CD4-positive, alpha-beta T cell treated with Interleukin-15 for 1 hour (primary cell): ENCODE results near the gene TIGD7.

Experiments used
- DNase-seq: peaks from one replicate; pipeline ENCODE4 v3.0.0-alpha.2; 2020

TIGD7 gene, protein sequence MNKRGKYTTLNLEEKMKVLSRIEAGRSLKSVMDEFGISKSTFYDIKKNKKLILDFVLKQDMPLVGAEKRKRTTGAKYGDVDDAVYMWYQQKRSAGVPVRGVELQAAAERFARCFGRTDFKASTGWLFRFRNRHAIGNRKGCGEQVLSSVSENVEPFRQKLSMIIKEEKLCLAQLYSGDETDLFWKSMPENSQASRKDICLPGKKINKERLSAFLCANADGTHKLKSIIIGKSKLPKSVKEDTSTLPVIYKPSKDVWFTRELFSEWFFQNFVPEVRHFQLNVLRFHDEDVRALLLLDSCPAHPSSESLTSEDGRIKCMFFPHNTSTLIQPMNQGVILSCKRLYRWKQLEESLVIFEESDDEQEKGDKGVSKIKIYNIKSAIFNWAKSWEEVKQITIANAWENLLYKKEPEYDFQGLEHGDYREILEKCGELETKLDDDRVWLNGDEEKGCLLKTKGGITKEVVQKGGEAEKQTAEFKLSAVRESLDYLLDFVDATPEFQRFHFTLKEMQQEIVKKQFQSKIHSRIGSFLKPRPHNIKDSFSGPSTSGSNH

DNA sequence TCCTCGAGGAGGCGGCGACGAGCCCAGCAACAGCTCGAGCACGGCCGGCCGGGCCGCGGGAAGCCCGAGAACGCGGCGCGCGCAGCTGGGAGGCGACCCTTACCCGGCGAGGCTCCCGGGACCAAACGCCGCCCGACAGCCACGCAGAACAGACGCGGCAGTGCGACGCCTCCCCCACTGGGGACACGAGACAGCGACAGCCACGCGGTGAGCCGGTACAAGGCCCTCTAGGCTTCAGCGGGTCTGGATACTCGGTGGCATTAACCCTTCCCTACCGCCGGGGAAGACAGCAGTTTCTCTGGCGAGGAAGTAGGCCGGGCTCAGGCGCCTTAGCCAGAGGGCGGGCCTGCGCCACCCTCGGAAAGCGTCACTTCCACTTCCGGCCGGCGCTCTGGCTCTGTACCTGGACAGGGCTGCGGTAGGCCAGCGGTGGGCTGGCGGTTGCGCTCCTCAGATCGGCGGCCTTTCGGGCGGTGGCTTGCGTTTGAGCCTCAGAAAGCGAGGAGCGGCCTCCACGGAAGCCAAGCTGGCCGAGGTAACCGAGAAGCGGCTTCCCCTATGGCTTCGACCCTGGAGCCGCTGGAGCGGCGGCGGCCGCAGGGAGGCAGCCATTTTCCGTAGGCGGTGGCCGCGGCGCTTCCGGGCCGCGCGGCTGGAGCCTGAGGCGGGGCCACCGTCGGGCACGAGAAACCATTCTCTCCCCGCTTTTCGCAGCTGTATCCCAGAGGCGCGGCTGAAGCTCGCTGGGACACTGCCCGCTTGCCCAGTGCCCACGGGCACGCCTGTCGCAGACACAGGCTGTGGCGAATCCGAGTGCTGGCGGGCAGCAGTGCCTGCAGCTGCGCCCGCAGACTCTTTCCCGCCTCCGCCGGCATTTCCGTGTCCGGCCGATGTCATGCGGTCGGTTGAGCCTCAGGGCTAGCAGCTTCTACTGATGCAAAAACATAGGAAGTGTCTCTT is at the start of gene TIGD7, which contains the start of gene ZNF75A:
TSS of gene TIGD7 (minus strand) at position 322 of the 960 bp plus-strand sequence. CDS start 4,816 bp downstream, outside the sequence.
TSS of gene ZNF75A (plus strand) at position 389 of the 960 bp plus-strand sequence. CDS start 2,932 bp downstream, outside the sequence.
- peak; percentile 89 for DNase-seq

DNA sequence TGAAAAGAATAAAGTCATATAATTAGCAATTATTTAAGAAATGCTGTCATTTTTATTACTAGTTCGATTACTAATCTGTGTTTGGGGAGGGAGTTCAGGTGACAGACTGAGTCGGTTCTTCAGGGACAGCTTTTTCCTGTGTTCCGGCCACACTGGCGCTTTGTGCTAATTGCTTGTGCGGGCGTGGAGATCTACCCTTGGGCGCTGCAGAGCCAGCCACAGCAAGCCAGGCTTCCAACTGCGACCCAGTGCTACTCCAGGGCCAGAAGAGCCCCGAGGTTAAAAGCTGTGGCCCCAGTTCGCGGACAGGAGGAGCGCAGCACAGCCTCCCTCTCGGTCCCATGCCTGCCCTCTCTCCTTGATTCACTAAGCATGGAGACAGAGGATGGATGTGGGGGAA is 43.9 kb upstream of the TIGD7 start:
- DNase-seq: no peak

DNA sequence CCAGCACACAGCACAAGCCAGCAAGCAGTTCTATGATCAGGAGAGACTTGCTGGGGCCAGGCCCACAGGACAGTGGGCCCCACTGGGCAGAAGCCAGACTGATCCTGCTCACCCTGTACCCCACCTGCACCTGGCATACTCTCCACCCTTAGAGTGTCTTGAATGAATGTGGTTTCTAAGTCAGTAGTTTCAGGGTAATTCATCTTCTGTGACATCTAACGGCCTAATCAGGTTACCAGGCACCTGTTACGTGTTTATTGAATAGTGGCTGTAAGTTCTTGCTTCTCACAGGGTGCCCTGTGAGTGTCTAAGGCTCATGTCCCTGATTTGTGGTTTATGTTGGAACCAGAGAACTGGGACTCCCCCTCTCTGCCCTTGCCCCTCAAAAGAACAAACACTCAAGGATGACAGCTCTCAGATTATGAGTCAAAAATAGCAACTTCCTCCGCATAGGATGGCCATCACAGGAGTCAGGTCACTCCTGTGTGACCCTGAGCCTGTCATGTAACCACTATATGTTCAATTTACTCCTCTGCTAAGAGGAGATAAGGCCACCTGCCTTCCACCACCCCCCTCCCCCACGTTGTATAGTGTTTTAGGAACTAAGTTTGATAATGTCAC is 43.4 kb upstream of the TIGD7 start:
- no peak for DNase-seq

DNA sequence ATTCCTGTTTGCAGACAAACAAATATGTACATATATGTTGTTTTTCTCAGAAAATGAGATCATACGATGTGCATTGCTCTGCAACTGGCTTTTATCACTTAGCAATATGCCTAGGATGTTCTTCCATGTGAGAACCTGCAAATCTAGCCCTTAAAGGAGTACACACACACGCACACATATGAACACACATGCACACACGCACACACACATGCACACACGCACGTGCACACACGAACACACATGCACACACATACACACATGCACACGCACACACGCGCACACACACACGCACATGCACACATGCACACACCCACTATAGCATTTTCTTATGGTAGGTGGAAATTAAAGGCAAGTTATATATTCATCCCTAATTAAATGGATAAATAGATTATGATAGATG is 42.4 kb upstream of the TIGD7 start:
- no peak for DNase-seq

DNA sequence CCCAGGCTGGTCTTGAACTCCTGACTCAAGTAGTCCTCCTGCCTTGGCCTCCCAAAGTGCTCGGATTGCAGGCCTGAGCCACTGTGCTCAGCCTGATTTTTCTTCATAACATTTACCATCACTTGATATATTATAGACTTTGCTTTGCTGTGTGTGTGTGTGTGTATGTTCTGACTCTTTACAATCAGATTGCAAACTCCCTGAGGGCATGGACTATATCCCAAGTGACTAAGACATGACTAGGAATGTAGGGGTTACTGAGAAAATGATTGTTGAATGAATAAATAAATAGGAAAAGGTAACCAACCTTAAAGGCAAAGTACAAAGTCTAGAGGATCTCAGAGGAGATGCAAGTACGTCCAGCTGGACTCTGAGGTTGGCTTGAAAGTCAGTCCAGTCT is 40.8 kb upstream of the TIGD7 start:
- DNase-seq: no peak

DNA sequence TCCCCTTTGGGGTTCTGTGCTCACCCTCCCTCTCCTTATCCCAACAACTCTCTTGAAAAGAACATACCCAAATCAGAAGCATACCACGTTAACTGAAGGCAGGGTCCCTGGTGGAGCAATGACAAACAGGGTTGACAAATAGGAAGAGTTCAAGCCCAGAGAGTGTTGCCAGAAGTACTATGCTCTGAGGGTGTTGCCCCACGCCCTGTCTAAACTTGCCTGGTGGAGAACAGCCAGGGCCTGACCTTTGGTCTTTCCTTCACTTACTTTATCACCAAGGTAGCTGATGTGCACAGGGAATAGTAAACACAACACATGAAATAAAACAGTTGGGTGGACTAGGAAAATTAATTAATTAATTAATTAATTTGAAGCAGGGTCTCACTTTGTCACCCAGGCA is 23.4 kb upstream of the TIGD7 start:
- no peak for DNase-seq

DNA sequence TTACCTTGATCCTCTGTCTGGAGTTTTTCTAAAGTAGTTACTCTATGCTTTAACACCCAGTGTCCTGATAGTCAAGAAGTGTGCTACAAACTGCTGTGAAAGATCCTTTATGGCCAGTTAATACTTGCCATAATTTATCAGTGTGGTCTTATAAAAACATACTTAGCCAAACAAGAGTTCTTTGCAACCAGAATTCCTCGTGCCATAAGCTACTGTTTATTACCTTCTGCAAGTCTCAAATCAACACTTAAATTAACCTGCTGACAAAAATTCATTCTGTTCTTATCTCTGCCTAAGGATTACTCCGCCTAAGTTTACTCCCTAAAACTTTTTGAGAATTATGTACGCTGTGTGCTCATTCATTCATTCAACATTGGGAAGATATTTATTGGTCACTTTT is 22.9 kb upstream of the TIGD7 start:
- no peak for DNase-seq

DNA sequence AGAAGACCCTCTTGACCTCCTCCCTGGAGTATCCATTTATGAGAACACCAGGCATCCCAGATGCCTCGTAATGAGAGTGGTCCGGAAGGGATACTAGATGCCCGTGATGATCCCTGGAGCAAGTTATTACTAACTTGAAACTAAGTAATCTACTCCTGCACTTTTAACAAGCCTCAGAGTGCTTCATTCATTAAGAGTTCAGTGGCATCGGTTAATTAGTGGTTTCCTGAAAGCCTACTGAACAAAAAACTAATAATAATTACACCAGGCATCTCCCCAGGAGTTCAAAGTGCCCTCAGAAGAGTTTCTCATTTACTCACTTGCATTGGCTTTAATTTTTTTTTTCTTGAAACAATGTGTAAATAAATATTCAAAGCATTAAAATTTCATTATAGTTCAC is 22.3 kb upstream of the TIGD7 start:
- no peak for DNase-seq

DNA sequence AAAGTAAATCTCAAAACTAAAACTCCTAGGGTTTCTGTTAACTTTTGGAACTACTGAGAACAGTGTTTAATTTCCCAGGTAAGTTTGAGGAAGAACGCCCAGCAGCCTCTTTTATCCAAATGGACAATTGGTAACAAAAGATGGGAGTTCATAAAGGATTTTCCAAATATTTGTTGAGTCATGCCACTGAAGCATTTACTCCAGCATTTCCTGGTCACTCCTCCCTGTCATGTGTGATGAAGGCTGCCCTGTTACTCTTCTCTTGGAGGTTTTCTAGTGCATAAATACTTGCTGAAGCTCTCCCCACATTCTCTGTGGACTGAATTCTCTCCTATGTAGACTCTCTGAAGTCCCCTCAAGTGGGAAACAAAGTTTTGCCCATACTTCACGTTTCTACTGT is 16.6 kb upstream of the TIGD7 start:
- no peak for DNase-seq

DNA sequence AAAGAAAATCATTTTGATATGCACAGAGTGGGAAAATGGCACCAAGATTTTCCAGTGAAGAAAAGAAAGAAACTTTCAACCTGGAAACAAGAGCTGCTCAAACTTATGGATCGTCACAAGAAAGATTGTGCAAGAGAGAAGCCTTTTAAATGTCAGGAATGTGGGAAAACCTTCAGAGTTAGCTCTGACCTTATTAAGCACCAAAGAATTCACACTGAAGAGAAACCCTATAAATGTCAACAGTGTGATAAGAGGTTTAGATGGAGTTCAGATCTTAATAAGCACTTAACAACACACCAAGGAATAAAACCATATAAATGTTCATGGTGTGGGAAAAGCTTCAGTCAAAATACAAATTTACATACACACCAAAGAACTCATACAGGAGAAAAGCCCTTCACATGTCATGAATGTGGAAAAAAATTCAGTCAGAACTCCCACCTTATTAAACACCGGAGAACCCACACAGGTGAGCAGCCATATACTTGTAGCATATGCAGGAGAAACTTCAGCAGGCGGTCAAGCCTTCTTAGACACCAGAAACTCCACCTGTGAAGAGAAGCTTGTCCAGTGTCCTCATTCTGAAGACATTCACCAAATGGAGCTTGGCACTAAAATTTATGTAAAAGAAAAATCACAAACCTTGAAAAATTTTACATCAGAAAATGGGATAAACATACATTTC is 12.2 kb upstream of the TIGD7 start:
- DNase-seq: no peak

DNA sequence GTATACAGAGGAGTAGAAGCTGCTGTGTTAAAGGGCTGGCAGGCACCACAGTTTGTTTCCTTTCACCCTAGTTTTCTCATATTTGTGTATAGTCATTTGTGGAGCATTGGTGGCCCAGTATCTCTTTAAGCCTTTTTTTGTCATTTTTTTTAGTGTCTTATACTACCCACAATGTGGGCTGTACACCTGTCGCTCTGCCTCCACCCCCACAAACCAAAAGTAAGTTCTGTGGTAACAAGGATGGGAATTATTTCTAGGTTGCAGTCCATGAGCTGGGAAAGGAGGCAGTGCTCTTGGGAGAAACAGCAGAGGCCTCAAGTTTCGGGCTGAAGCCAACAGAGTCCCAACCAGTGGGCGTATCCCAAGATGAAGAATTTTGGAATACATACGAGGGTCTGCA is 6.3 kb upstream of the TIGD7 start:
- DNase-seq: no peak

DNA sequence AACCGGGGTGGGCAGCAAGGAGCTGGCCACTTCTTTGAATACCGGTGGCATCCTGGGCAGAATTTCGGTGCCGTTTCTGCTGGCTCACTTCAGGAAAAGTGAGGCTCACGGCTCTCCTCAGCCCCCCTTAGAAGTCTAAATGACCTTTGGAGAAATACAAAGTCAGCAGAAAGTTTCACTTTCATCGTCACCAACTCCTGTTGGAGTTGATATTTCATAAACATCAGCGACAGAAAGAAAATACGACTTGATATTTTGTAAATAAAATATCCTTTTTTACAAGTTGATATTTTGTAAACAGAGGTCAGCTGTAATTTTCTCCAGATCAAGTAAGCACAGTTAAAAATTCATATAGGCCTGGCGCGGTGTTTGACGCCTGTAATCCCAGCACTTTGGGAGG is 848 bp upstream of the TIGD7 start:
- no peak for DNase-seq

DNA sequence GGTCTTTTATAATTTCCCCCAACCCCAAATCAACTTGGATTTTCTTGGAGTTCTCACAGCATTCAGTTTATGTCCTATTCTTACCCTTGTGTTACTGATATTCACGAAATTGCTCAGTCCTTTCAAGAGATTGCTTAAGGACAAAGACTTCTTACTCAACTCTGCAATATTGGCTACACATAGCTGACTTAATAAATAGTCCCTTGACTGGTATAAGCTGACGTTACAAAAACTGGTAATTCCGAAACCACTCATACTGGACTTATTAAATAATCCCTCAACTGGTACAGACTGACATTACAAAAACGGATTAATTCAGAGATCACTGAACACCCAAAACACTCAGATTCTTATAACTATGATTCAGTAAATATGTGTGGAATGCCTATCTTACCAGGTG is 860 bp downstream of the TIGD7 start:
- DNase-seq: no peak

DNA sequence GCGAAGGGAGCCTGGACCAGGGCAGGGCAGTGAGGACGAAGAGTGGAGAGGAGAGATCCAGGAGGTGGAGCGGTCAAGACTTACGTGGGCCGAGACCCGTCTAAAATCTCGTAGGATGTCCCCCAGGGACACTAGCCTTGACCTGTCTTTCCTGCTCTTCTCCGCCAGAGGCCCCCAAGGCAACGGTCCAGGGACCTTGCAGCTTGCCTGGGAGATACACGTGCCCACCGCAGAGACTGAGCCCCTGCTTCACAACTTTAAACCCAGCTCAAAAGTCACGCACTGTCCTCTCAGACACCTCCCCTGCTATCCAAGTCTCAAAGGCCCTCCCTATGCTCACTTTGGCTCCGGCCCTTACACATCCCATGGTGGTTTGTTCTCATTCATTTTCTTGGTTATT is 9.4 kb downstream of the TIGD7 start:
- DNase-seq: no peak

DNA sequence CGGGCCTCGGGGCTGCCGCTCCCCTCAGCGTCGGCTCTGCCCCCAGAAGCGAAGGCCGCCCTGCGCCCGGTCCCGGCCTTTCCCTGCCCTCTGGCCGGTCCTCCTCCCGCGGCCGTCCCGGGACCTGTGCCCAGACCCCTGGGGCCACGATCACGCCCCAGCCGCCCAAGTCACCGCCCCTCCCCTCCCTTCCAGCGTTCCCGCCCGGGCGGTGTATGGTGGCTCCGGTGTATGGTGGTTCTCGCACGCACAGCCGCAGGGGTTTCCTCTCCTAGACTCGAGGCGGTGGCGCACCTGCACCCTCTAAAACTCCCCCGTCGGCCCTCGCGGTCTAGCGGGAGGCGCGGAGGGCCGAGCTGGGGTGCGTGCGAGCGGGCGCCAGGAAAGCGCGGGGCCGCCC is 10.0 kb downstream of the TIGD7 start:
- no peak for DNase-seq

DNA sequence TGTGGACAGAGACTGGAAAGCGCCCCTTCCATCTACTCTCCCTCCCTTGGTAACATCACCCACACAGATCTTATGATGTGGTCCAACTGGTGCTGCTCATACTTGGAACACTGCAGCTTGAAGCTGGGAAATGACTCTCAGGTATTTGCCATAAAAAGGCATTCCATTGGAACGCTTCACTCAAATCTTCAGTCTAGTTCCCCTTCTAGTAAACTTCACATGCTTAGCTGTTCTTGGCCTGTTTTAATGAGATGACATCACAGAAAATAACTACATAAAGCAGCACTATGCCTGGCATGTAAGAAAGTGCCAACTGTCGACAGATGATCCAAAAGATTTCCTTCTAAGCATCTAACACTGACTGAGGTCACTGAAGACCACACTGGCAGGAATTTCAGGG is 12.6 kb downstream of the TIGD7 start:
- no peak for DNase-seq

DNA sequence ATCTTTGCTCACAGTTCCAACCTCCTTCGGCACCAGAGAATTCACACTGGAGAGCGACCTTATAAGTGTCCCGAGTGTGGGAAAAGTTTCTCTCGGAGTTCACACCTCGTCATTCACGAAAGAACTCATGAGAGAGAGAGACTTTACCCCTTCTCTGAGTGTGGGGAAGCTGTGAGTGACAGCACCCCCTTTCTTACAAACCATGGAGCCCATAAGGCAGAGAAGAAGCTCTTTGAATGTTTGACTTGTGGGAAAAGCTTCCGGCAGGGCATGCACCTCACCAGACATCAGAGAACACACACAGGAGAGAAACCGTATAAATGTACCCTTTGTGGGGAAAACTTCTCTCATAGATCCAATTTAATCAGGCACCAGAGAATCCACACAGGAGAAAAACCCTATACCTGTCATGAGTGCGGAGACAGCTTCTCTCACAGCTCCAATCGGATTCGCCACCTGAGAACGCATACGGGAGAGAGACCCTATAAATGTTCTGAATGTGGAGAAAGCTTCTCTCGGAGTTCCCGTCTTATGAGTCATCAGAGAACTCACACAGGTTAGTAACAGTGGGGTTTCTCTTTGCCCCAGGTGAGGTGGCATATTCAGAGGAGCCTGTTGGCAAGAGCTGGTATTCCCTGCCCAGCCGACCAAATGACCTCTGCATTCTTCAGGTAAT is 15.1 kb downstream of the TIGD7 start:
- no peak for DNase-seq

DNA sequence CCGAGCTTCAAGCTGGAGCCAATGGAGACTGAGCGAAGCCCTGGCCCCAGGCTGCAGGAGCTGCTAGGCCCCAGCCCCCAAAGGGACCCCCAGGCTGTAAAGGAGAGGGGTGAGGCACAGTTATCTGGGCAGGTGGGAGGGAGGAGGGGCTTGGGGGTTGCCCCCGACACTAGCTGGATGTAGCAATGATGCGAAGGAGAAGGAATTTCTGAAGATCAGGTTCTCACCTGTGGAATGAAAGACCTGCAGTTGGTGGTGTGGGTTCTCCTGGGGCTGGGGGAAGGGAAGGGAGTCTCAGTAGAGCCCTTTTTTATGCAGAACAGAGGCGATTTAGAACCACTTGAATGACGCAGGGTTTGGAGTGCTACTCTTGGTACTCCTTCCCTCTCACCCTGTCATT is 20.1 kb downstream of the TIGD7 start:
- DNase-seq: no peak

DNA sequence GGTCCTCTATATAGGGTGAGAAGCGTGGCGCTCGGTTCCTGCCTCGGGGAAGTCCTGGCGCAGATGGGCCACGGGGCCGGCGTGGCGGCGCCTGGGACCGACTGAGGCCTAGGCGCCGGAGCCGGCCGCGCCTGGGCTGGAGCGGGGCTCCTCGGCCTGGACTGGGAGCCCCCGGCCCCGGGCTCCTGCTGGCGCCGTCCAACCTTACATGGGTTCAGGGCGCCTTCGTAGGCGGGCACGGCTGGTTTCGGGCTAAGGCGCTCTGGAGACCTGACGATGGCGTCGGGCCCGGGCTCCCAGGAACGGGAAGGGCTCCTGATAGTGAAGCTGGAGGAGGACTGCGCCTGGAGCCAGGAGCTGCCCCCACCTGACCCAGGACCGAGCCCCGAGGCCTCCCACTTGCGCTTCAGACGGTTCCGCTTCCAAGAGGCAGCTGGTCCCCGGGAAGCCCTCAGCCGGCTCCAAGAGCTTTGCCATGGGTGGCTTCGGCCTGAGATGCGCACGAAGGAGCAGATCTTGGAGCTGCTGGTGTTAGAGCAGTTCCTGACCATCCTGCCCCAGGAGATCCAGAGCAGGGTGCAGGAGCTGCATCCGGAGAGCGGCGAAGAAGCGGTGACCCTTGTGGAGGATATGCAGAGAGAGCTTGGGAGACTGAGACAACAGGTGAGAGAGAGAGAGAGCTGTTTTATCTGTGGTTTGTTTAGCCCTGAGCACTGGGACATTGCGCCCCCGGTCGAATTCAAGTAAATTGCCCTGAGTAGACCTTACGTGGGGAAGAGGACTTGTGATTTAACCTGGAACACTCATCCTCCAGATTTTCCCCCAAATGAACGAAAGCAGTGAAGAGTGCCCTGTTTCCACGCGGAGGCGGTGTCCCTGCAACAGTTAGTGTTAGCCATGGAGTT is 21.4 kb downstream of the TIGD7 start:
- DNase-seq: no peak

DNA sequence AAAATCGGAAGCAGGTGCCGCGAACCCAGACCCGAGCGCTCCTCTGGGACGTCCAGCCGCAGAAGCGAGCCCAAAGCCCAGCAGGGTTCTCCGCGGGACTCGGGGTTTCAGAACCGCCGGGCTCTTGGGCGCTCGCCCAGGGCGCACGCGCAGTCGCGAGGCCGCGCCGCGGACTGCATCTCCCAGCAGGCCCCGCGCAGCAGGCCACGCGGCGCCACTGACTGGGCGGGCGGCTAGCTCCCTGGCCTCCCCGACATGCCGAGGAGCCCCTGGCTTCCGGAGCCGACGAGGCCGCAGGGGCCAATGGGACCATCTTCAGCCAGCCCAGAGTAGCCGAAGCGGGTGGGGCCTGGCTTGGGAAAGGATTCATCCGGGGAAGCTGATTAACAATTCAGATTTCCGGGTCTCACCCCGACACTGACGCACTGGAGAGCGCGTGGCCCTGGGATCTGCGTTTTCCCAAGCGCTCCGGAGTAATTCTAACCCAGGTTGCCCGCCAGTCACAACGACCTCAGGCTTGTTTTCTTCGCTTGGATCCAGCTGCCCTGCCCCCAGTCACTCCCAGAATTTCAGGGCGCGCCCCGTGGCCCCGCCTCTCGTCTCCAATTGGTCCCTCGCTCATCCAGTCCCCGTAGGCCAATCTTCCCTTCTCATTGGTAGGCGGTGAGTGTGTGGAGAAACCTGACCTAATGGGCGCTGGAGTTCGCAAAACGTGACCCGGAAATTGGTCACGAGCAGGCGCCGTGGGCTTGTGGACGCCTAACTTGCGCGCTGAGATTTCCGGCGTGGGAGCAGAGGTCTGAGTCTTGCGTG is 22.3 kb downstream of the TIGD7 start, which contains the start of gene ZNF263:
TSS of gene ZNF263 (plus strand) at position 762 of the 813 bp plus-strand sequence. CDS start 328 bp downstream, outside the sequence.
- peak; percentile 95 for DNase-seq
